Measurements from ENCODE around the gene PAM.

DNA sequence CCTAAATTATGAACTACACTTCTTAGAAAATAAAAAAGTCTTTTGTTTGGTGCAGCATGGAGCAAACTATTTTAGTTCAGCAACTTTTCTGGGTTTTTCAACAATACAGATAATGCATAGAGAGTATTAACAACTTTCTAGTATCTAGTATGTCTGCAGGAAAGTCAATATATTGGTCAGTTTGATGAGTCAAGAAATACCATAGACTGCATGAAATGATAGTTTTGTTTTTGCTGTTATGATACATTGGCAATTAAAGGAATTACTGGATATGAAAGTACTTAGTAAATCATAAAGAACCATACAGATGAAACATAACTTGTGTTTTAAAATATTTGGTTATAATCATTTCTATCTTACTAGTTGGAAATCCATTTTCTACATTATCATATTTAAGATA, 191.3 kb downstream of the PAM start:
- TF ChIP-seq, protein P1, sequence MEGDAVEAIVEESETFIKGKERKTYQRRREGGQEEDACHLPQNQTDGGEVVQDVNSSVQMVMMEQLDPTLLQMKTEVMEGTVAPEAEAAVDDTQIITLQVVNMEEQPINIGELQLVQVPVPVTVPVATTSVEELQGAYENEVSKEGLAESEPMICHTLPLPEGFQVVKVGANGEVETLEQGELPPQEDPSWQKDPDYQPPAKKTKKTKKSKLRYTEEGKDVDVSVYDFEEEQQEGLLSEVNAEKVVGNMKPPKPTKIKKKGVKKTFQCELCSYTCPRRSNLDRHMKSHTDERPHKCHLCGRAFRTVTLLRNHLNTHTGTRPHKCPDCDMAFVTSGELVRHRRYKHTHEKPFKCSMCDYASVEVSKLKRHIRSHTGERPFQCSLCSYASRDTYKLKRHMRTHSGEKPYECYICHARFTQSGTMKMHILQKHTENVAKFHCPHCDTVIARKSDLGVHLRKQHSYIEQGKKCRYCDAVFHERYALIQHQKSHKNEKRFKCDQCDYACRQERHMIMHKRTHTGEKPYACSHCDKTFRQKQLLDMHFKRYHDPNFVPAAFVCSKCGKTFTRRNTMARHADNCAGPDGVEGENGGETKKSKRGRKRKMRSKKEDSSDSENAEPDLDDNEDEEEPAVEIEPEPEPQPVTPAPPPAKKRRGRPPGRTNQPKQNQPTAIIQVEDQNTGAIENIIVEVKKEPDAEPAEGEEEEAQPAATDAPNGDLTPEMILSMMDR (IDR thresholded peaks at IDR 0.05; ENCODE audit: insufficient read depth, low read length, poor library complexity, severe bottlenecking): no peak
- no peak for TF ChIP-seq EZH2phosphoT487 (conservative IDR thresholded peaks at IDR 0.05; ENCODE audit: low read length)
